Ramos (cell line): ENCODE measurements around the gene HOXD9.

Experiments
- in situ Hi-C: fragments of 300-500 bp; cut with MboI; formaldehyde crosslinking; loops from one replicate; pipeline ENCODE4 v1.14.3; 2022; ENCODE audit warnings: low sequenced_read_pairs; ENCODE audit not compliant: unreplicated experiment

Gene HOXD9

GRCh38 chr2:176085120-176085788 is 37.3 kb upstream of the HOXD9 start:
- in situ Hi-C loops = no loop called here

- in situ Hi-C loops = no loop called here
Observed at GRCh38 chr2:176085861-176086771, 36.4 kb upstream of the HOXD9 start.

- in situ Hi-C loops = no loop called here
Observed at GRCh38 chr2:176087330-176088047, 35.0 kb upstream of the HOXD9 start.

GRCh38 chr2:176088048-176088936 is 34.2 kb upstream of the HOXD9 start:
- in situ Hi-C loops = no loop called here

- in situ Hi-C loops = no loop called here
Observed at GRCh38 chr2:176088937-176089842, 33.3 kb upstream of the HOXD9 start.

- in situ Hi-C loops = loop anchor here (10.0 kb wide), 1 partner anchor 405 kb away; no protein-coding TSS in a partner anchor
Observed at GRCh38 chr2:176089843-176090395, 32.6 kb upstream of the HOXD9 start.

GRCh38 chr2:176090862-176091261 is 31.7 kb upstream of the HOXD9 start:
- in situ Hi-C loops = loop anchor here (10.0 kb wide), 1 partner anchor 406 kb away; no protein-coding TSS in a partner anchor

GRCh38 chr2:176091329-176092258 is 30.9 kb upstream of the HOXD9 start:
- in situ Hi-C loops = loop anchor here (10.0 kb wide), 1 partner anchor 407 kb away; no protein-coding TSS in a partner anchor

- in situ Hi-C loops = loop anchor here (10.0 kb wide), 1 partner anchor 408 kb away; no protein-coding TSS in a partner anchor
Observed at GRCh38 chr2:176092270-176093144, 30.0 kb upstream of the HOXD9 start, which contains the start of gene HOXD13. Gene HOXD13, plus strand, starts transcription at chr2:176092721. Its CDS starts 170 bp downstream, at chr2:176092891.

GRCh38 chr2:176093145-176093897 is 29.2 kb upstream of the HOXD9 start:
- in situ Hi-C loops = loop anchor here (10.0 kb wide), 1 partner anchor 409 kb away; no protein-coding TSS in a partner anchor

- in situ Hi-C loops = loop anchor here (10.0 kb wide), 1 partner anchor 409 kb away; no protein-coding TSS in a partner anchor
Observed at GRCh38 chr2:176093898-176094249, 28.6 kb upstream of the HOXD9 start.

GRCh38 chr2:176094349-176094748 is 28.2 kb upstream of the HOXD9 start:
- in situ Hi-C loops = loop anchor here (10.0 kb wide), 1 partner anchor 410 kb away; no protein-coding TSS in a partner anchor

GRCh38 chr2:176095421-176095820 is 27.1 kb upstream of the HOXD9 start:
- in situ Hi-C loops = loop anchor here (10.0 kb wide), 1 partner anchor 411 kb away; no protein-coding TSS in a partner anchor

GRCh38 chr2:176096243-176096985 is 26.1 kb upstream of the HOXD9 start:
- in situ Hi-C loops = loop anchor here (10.0 kb wide), 1 partner anchor 412 kb away; no protein-coding TSS in a partner anchor
